Retina (tissue), 1 donor: ENCODE measurements around the gene PDE10A.

Experiments used
- DNase-seq: peaks from one replicate; pipeline ENCODE4 v3.0.0-alpha.2; 2016

The PDE10A gene

DNA sequence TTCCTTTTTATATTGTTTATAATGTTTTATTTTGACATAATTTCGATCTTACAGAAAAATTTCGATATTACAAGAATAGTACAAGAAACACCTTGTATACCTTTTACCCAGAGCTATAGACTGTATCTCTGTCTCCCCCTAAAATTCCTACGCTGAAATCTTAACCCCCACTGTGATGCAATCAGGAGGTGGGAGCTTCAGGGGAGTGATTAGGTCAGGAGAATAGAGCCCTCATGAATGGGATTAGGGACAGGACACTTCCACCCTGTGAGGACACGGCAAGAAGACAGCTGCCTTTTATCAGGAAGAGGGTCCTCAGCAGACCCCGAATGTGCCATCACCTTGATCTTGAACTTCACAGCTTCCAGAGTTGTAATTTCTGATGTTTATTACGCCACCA is 204.9 kb downstream of the PDE10A start:
- DNase-seq, result no peak

- no peak for DNase-seq
Measured at GRCh38 chr6:165456286-165456685, 206.8 kb downstream of the PDE10A start.

DNA sequence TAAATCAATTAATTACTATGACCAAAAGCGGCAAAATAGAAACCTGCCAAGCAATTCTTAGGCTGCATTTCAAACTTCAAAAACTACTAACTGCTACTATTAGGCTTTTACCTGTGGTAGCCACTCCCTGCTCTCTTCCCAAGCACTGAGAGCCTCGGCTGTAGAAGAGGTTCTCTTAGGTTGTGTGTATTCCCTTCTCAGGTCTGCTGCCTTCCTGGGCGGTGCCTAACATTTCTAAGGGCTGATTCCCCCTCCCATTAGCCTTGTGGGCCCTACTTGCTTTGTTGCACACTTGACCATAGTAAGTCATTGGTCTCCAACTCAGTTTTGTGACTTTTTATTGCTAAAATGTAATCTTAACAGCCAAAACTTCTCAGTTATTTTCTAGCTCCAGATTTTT is 207.6 kb downstream of the PDE10A start:
- DNase-seq, result no peak

- DNase-seq, result no peak
Measured at GRCh38 chr6:165453395-165453794, 209.6 kb downstream of the PDE10A start.

DNA sequence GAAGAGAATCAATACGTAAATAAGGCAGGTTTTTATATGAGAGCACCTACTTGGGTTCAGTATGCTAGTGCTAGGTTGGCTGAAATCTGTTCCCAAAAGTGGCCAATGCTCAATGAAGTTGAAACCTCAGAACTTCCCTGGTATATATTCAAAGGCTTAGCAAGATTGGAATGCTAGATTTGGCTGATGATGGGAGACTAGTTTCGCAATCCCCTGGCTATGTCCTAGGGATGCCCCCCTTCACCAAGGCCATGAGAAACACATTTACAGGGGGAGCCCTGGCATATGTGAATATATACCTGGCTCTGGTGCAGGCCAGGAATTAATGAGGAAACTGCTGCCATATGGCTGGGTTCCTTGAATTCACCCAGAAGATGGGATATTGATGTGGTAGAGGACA is 211.2 kb downstream of the PDE10A start:
- DNase-seq, result no peak

DNA sequence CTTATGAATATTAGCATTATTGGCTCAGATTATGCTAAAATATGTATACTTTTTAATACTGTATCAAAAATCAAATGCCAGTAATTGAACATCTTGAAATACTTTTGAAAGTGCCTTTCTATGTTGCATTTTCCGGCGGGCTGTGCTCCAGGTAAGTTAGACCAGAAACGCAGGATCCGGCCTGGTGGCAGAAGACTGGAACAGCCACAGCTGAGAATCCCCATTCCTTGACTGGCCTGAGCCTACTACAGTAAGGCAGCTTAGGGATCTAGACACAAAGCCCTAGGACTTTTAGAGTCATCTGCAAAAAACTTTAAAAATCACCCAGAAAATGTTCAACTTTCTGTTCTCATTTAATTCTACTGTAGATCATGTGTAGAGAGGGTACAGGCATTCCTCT is 214.8 kb downstream of the PDE10A start:
- no peak for DNase-seq

- no peak for DNase-seq
Measured at GRCh38 chr6:165447141-165447540, 215.9 kb downstream of the PDE10A start.

- DNase-seq, result no peak
Measured at GRCh38 chr6:165446331-165446730, 216.7 kb downstream of the PDE10A start.

DNA sequence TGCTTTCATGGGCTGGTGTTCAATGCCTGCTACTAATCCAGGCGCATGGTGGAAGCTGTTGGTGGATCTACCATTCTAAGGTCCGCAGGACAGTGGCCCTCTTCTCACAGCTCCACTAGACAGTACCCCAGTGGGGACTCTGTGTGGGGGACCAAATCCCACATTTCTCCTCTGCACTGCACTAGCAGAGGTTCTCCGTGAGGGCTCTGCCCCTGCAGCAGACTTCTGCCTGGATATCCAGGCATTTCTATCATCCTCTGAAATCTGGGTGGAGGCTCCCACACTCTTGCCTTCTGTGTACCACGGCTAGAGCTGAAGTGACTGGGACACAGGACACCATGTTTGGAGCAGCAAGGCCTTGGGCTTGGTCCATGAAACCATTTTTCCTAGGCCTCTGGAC is 219.6 kb downstream of the PDE10A start:
- DNase-seq, result no peak

DNA sequence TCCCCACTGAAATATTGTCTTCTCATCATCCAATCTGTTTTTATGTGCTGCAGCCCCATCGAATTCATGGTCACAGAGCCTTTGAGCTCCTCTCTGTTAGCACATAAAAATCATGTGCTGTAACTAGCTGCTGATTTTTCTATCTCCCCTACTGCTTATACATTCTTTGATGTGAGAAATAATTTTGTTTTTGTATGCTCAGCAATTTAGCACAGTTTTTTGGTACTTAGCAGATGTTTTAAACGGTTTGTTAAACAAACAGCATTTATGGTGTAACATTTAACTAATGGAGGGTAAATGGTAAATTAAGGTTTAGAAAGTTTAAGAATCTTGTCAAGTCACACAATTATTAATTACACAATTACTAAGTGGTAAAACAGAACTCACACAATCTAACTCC is 221.9 kb downstream of the PDE10A start:
- DNase-seq, result no peak

GRCh38 chr6:165439928-165440554 is 223.0 kb downstream of the PDE10A start:
- no peak for DNase-seq

DNA sequence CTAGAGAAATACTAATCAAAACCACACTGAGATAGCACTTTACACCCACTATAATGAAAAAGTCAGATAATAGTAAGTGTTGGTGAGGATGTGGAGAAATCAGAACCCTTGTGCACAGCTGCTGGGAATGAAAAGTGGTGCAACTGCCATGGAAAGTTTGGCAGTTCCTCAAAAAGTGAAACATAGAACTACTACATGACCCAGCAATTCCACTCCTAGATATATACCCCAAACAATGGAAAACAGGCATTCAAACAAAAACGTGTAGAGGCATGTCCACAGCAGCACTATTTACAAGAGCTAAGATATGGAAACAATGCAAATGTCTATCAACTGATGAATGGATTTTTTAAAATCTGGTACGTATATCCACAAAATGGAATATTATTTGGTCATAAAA is 236.1 kb downstream of the PDE10A start:
- DNase-seq, result no peak

DNA sequence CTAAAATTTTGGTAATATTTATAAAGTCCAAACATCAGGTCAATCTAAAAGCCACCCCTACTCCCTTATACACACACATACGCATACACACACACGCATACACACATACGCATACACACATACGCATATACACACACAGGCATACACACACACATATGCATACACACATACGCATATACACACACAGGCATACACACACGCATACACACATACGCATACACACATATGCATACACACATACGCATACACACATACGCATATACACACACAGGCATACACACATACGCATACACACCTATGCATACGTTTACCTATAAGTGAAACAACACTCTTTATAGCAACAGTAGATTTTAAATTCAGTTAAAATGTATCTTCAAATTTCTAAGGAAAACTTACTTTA is 240.8 kb downstream of the PDE10A start:
- no peak for DNase-seq

- DNase-seq, result no peak
Measured at GRCh38 chr6:165417278-165417865, 245.7 kb downstream of the PDE10A start.

DNA sequence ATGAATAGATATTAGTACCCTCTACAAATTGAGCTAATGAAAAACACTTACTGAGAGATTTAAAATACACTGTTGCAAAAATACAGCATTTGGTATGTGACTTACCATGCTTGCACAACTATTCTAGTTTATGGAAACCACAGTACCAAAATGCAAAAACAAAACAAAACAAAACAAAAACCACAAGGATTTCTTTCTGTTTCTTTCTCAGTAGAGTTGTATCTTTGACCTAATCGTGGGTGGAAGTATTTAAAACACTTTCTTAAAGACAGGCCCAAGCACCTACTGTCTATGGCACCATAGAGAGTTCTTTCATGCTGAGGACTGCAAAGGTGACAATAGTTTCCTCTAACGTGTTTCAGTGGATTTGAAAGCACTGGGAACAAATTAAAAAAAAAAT is 258.3 kb downstream of the PDE10A start:
- no peak for DNase-seq

GRCh38 chr6:165404296-165404695 is 258.7 kb downstream of the PDE10A start:
- DNase-seq, result no peak

GRCh38 chr6:165403006-165403595 is 259.9 kb downstream of the PDE10A start:
- DNase-seq, result no peak

- no peak for DNase-seq
Measured at GRCh38 chr6:165401092-165401491, 261.9 kb downstream of the PDE10A start.

GRCh38 chr6:165390475-165390874 is 272.6 kb downstream of the PDE10A start:
- no peak for DNase-seq

GRCh38 chr6:165389534-165389933 is 273.5 kb downstream of the PDE10A start:
- DNase-seq, result no peak

DNA sequence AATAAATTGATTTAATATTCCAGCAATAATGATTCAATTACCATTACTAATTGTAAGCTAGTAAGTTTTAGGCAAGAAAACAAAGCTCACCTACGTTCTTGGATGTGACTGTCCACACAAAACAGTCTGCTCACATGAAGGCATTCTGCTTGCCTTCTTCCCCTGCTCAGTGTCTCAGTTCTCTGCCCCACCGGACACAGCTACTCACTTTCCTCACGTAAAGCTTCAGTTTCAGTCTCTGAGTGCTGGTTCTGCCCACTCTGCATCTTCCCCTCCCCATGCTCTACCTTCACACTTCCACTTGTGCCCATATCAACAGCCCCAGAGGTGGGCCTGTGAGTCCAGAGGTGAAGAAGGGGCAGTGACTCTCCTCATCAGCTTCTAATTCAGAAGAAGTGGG is 279.7 kb downstream of the PDE10A start:
- DNase-seq, result no peak

DNA sequence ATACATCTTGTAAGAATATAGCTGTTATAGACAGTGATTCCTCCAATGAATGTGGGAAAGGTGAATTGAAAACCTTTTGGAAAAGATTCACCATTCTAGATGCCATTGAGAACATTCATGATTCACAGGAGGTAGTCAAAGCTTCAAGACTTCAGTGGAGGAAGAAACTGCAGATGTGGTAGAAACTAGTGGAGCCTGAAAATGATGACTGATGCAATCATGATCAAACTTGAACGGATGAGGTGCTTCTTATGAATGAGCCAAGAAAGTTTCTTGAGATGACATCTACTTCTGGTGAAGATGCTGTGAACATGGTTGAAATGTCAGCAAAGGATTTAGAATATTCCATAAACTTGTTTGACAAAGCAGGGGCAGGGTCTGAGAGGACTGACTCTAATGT is 286.9 kb downstream of the PDE10A start:
- no peak for DNase-seq

DNA sequence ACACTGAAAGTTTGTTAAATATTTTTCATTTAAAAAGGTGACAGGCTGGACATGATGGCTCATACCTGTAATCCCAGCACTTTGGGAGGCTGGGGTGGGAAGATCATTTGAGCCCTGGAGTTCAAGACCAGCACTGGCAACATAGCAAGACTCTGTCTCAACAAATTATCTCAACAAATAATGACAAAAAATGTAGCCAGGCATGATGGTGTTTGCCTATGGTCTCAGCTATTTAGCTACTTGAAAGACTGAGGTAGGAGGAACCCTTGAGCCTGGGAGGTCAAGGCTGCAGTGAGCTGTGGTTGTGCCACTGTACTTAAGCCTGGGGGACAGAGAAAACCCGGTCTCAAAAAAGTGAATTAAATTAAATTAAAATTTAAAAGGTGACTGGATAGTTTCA is 297.7 kb downstream of the PDE10A start:
- no peak for DNase-seq

GRCh38 chr6:165345700-165346099 is 317.3 kb downstream of the PDE10A start:
- no peak for DNase-seq

- DNase-seq, result no peak
Measured at GRCh38 chr6:165340532-165340931, 322.5 kb downstream of the PDE10A start.
